GM19438 (cell line): ENCODE measurements around the gene SLPI.

Experiments used
- ATAC-seq: cut with Tn5 transposase; IDR thresholded peaks from one replicate; pipeline ENCODE4 v1.9.1; 2021; ENCODE audit warnings: low read depth; ENCODE audit not compliant: unreplicated experiment

SLPI gene

GRCh38 chr20:45254383-45255262 lies at the start of gene SLPI:
TSS of gene SLPI (minus strand) at chr20:45254564. CDS start at chr20:45254543, 21 bp downstream.
- ATAC-seq, result no peak

DNA sequence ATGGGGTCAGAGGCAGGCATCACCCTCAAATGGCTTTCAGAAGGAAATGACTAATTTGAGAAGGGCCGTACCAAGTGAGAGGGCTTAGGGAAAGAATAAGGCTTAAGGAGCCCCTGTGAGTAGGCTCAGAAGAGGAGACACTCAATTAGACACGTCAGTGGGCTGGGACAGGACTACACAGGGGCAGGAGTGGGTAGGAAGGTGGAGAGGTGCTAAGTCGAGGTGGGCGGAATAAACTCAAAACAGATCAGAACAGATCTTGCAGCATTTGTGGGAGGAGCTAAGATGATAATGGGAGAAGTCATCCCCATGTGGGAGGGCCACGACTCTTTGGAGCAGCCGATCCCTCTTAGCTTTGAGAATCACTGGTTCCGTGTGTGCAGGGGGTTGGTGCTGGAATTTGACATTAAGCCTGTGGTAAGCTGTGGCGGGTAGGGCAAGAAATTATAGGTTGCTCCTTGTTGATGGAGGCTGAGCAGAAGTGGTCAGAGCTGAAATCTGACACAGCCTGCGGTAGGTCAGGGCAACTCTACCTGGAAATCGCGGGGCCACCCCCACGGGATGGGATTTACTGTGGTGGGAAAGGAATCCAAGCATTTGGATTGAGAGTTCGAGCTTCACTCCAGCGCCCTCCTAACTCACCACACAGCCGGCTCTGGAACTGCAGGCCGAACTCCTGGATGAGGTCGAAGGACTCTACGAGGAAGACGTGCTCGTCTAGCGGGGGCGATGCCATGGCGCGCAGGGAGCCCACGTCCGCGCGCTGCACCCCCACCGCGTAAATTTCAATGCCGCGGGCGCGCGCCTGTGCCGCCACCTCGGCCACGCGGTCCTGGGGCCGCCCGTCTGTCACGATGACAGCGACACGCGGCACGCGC lies 49.5 kb upstream of the SLPI start:
- ATAC-seq, result no peak

- no peak for ATAC-seq
Measured at GRCh38 chr20:45301824-45302271, 47.5 kb upstream of the SLPI start.

- no peak for ATAC-seq
Measured at GRCh38 chr20:45300961-45301360, 46.6 kb upstream of the SLPI start.

DNA sequence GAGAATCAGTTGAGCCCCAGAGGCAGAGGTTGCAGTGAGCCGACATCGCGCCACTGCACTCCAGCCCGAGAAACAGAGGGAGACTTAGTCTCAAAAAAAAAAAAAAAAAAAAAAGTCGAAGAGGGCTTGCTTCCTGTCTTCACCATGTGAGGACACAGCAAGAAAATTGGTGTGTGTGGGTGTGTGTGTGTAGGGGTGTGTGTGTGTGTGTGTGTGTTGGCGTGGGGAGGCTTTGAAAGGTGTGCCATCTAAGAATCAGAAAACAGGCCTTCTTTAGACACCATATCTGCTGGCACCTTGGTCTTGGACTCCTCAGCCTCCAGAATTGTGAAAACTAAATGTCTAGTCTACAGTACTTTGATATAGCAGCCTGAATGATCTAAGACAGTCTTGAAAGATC lies 45.4 kb upstream of the SLPI start:
- ATAC-seq, result no peak

- ATAC-seq, result no peak
Measured at GRCh38 chr20:45297786-45298497, 43.6 kb upstream of the SLPI start.

DNA sequence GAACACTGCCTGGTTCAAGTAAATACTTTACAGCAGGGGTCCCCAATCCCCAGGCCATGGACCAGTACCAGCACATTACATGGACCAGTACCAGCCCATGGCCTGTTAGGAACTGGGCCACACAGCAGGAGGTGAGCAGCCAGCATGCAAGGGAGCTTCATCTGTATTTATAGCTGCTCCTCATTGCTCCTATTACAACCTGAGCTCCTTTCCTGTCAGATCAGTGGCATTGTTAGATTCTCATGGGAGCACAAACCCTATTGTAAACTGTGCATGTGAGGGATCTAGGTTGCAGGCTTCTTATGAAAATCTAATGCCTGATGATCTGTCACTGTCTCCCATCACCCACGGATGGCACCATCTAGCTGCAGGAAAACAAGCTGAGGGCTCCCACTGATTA lies 40.3 kb upstream of the SLPI start:
- ATAC-seq, result no peak

DNA sequence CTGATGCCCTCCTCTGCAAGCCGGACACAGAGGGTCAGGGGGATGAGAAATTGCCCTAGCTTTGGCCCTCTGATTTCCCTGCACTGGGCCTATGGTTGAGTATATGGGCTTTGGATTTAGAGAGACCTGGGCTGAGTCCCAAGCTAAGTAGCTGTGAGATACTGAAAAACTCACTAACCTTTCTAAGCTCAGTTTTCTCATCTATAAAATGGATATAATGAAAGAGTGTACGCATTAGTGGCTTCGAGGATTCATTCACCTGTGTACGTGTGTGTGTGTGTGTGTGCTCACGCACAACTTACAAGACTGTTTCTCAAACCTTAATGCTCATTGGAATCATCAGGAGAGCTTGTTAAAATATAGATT lies 39.6 kb upstream of the SLPI start:
- ATAC-seq, result no peak

GRCh38 chr20:45293041-45294002 lies 39.0 kb upstream of the SLPI start:
- ATAC-seq, result peak; percentile 75

DNA sequence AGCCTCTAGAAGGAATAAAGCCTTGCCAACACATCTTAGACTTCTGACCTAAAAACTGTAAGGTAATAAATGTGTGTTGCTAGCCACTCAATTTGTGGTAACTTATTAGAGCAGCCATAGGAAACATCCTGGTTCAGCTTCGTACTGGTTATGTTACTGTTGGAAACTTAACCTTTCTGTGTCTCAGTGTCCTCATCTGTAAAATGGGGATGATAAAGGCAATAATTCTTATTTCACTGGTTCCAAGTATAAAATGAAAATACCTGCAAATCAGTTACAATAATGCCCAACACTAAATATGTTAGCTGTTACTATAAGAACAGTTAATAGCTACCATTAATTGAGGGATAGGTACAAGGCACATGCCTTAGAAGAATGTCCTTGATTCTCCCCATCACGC lies 38.0 kb upstream of the SLPI start:
- no peak for ATAC-seq

DNA sequence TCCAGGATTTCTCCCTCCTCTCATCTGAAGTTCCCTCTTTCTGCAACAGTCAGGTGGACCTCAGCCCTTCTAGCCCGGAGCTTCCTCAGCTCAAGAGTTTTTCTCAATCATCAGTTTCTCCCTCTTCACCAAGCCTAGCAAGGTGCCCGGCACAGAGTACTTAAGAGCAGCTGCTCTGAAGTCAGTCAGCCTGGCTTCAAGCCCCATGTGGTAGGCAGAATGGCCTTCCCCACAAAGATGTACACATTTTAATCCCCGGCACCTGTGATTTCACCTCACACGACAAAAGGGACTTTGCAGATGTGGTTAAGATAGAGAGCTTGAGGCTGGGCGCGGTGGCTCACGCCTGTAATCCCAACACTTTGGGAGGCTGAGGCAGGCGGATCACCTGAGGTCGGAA lies 37.2 kb upstream of the SLPI start:
- ATAC-seq, result no peak

DNA sequence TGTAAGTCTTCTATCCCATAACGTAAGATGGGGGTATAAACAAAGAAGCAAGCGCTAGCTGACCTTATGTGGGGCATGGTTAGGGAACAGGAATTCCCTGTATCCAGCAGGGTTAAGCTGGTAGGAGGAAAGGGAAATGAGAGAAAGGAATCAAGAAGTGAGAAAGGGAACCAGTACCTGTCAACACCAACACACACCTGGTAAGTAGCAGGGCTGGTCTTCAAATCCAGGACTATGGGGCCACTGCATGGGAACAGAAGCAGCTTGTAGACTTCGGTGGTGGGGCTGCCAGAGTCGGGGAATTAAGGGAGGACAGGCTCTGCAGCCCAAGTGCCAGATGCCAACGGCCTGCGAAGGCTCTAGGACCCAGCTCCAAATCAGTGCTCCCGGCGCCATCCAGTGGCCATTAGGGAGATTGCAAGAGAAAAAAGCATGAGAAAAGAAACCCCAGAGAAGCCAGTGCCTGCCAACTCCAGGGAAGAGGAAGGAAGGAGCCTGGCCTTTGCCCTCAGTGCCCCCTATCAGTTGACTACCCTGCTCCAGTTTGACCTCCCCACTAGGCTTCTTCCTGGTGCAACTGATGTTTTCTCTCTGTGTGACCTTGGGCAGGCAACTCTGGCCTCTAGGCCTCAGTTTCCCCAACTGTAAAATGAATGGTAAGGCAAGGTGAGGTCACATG lies 36.5 kb upstream of the SLPI start:
- ATAC-seq, result no peak

DNA sequence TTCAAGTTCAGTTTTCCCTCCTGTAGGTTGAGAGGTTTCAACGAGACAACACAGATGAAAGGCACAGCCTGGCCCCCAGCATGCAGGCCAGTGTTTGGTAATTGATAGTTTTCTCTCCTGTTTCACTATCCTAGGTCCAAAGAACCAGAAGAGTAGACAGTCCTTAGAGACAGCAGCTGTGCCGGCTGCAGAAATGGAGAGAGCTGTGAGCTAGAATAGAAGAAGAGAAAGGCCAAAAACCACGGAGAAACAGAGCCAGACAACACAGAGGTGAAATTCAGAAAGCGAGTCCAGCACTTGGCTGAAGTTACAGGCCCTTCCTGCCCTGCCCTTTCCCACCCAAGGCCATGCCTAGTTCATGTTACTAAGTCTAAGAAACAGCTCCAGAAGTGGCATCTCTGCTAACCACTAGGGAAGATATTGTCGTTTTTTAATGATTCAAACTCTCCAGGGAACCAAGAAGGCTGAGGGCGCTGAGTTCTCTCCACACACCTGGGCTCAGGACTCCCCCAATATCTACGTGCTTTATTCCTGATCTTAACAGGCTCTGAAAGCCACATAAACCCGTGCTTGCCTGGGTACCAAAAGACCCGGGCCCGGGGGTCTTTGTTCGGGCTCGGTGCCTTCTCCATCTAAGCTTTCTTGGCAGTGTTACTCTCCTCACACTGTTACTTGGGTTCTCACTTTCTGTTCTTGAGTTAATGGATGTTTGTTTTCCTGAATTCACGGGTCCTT lies 35.7 kb upstream of the SLPI start:
- ATAC-seq, result no peak

- no peak for ATAC-seq
Measured at GRCh38 chr20:45288860-45289259, 34.5 kb upstream of the SLPI start.

DNA sequence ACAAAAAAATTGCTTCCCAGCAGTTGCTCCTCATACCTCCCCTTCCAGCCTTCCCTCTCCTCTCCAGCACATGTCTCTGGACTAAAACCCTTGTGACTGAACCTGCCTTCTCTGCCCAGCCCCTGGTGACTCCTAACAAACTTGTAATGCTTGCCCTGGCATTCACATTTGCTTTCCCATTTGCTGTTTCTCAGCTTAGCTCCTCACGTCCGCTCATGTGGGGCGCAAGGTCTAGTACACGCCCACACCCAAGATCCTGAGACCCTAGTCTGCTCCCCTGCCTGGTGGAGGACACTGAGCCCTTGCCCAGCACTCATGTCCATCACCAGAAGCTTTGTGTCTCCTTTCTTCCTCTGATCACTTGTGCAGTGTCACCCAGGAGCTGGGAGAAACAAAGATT lies 34.0 kb upstream of the SLPI start:
- ATAC-seq, result no peak

GRCh38 chr20:45283551-45284057 lies 29.2 kb upstream of the SLPI start:
- no peak for ATAC-seq

DNA sequence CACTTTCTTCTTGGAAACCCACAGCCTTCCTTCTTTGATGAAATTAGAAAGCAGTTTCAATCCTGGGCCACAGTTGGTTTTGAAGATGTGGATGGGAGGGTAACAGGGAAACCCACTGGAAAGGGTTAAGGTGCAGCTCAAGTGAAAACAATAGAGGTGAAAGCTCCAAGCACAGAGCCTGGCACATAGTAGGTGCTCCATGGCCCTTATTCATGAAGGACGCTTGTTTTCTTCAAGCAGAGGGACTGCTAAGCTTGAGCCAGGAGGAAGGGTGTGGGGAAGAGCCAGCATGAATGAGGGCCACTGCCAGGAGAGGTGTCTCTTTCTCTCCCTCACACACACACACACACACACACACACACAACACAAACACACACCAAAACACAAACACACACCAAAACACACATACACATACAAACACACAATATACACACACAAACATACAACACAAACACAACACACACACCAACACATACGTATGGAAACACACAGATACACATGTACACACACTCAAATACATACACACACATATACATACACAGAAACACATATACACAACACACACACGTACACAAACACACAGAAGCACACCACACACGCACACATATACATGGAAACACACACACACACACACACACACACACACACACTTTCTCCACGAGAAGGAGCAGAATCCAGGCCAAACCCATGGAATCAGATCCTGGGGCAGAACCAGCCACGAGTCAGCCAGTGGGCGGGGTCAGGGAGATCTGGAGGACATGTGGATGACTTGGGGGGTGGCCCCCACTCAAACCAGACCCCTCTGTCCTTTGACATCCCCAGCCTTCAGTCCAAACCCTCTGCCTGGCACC lies 28.6 kb upstream of the SLPI start:
- ATAC-seq, result no peak

- no peak for ATAC-seq
Measured at GRCh38 chr20:45279992-45280391, 25.6 kb upstream of the SLPI start.
